Measurements from ENCODE around the gene PCDH7. TPM values are rescaled to one million over a fixed set of nuclear protein-coding genes. Genes with fewer than 3 reads are reported as not detected.

Gene PCDH7
- total RNA-seq, 1 donor from 2014 or later = 78.8 TPM

DNA sequence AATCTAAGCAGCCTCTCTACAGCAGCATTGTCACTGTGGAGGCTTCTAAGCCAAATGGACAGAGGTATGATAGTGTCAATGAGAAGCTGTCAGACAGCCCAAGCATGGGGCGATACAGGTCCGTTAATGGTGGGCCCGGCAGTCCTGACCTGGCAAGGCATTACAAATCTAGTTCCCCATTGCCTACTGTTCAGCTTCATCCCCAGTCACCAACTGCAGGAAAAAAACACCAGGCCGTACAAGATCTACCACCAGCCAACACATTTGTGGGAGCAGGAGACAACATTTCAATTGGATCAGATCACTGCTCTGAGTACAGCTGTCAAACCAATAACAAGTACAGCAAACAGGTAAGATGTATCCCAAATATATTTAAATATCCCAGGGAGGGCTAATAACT is 4.1 kb downstream of the PCDH7 start:
- no peaks in the 10 kb centered on the region for H3K27me3 Mint-ChIP-seq (ENCODE audit: low read depth)
- H3K27ac Mint-ChIP-seq = peak overlapping the region; percentile 37
- DNase-seq (ENCODE audit: low spot score in 2 of 2, unreplicated experiment in 2 of 2) = no peak
- H3K4me1 Mint-ChIP-seq = peaks cover 48% of the 10 kb centered on the region
- no peak for TF ChIP-seq CTCF (IDR thresholded peaks at IDR 0.05; ENCODE audit: unreplicated experiment)
- H3K36me3 Mint-ChIP-seq = no peaks in the 10 kb centered on the region
- H3K4me3 Mint-ChIP-seq = peak overlapping the region; percentile 75
- H3K9me3 Mint-ChIP-seq = no peaks in the 10 kb centered on the region

DNA sequence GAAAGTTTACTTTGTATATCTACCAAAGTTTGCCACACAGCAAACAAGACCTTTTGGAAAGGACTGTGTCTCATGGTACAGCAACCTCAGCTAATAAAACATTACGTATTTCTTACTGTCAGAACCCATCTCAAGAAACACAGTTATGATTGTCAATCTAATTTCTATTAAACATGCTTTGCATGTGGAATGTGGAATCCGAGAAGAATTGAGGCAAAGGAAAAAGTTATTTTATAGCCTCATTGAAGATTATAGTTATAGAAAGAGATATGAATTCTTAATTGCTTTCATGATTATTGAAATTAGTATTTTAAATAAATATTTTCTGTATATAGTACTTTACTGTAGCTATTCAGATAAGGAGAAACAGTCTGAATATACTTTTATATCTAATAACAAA is 5.4 kb downstream of the PCDH7 start:
- no peaks in the 10 kb centered on the region for H3K36me3 Mint-ChIP-seq
- DNase-seq (ENCODE audit: low spot score in 2 of 2, unreplicated experiment in 2 of 2) = no peak
- no peaks in the 10 kb centered on the region for H3K9me3 Mint-ChIP-seq
- peaks cover 52% of the 10 kb centered on the region for H3K4me1 Mint-ChIP-seq
- H3K27me3 Mint-ChIP-seq (ENCODE audit: low read depth) = no peaks in the 10 kb centered on the region
- TF ChIP-seq CTCF (IDR thresholded peaks at IDR 0.05; ENCODE audit: unreplicated experiment) = no peak
- no peak overlapping the region for H3K27ac Mint-ChIP-seq
- H3K4me3 Mint-ChIP-seq = peak overlapping the region; percentile 75

DNA sequence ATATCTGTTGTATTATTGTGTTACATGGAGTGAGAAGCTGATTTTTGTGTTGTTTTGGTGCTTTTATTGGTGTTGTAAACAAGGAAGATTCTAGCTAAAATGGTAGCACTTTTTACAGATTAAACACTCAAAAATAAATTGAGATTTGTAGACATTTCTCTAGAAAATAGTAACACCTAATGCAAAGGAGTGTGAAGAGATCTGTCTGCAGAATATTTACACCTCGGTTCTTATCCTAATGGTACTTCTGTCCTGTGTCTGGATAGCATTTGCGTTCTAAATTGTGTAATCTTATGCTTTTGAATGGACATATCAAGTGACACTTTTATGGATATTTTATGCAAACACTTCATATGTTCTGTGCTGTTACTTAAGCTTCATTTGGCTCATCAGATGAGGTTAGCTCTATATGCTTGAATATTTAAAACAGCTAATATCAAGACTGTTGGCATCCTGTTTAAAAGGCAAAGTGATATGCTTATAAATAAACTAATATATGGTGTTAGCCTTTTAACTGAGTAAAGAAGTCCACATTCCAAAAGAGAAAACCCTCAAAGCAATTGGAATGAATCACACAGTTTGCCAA is 6.0 kb downstream of the PCDH7 start:
- H3K4me3 Mint-ChIP-seq = peak overlapping the region; percentile 51
- no peak for DNase-seq (ENCODE audit: low spot score in 2 of 2, unreplicated experiment in 2 of 2)
- H3K4me1 Mint-ChIP-seq = peaks cover 52% of the 10 kb centered on the region
- H3K27me3 Mint-ChIP-seq (ENCODE audit: low read depth) = no peaks in the 10 kb centered on the region
- H3K9me3 Mint-ChIP-seq = no peaks in the 10 kb centered on the region
- peak overlapping the region; percentile 8 for H3K27ac Mint-ChIP-seq
- no peak for TF ChIP-seq CTCF (IDR thresholded peaks at IDR 0.05; ENCODE audit: unreplicated experiment)
- H3K36me3 Mint-ChIP-seq = no peaks in the 10 kb centered on the region

DNA sequence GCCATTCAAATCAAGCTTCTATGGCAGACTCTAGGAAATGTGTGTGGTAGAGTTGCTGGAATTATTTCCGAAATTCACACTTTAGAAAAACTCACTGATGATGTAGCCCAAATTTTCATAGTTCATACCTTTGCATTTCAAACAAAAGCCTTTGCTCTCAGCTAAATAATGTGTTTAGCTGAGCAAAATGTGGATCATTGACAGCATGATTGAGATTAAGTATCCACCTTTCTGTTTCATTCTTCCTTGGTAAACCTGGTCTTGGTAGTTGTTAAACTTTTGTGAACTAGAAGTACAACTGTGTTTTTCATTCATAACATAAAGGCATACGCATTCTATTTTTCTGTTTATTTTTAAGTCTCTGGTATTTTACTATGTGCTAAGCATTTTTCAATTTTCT is 7.2 kb downstream of the PCDH7 start:
- no peak for DNase-seq (ENCODE audit: low spot score in 2 of 2, unreplicated experiment in 2 of 2)
- no peaks in the 10 kb centered on the region for H3K27me3 Mint-ChIP-seq (ENCODE audit: low read depth)
- no peak for TF ChIP-seq CTCF (IDR thresholded peaks at IDR 0.05; ENCODE audit: unreplicated experiment)
- H3K9me3 Mint-ChIP-seq = no peaks in the 10 kb centered on the region
- H3K36me3 Mint-ChIP-seq = no peaks in the 10 kb centered on the region
- peak overlapping the region; percentile 35 for H3K4me3 Mint-ChIP-seq
- H3K27ac Mint-ChIP-seq = peak overlapping the region; percentile 66
- H3K4me1 Mint-ChIP-seq = peaks cover 52% of the 10 kb centered on the region

- no peak for TF ChIP-seq CTCF (IDR thresholded peaks at IDR 0.05; ENCODE audit: unreplicated experiment)
- Mint-ChIP-seq H3K4me3 (no peak overlapping the region), H3K4me1 (peaks cover 49% of the 10 kb centered on the region), H3K27me3 (ENCODE audit: low read depth) (no peaks in the 10 kb centered on the region), H3K27ac (no peak overlapping the region), H3K36me3 (no peaks in the 10 kb centered on the region), H3K9me3 (no peaks in the 10 kb centered on the region)
- DNase-seq (ENCODE audit: low spot score in 2 of 2, unreplicated experiment in 2 of 2) = no peak
Observed at GRCh38 chr4:30728311-30728710, 8.1 kb downstream of the PCDH7 start.

- Mint-ChIP-seq H3K36me3 (peaks cover 4% of the 10 kb centered on the region), H3K27ac (peak overlapping the region; percentile 77), H3K4me3 (no peak overlapping the region), H3K9me3 (no peaks in the 10 kb centered on the region), H3K4me1 (peaks cover 49% of the 10 kb centered on the region), H3K27me3 (ENCODE audit: low read depth) (no peaks in the 10 kb centered on the region)
- DNase-seq (ENCODE audit: low spot score in 2 of 2, unreplicated experiment in 2 of 2) = no peak
- no peak for TF ChIP-seq CTCF (IDR thresholded peaks at IDR 0.05; ENCODE audit: unreplicated experiment)
Observed at GRCh38 chr4:30743897-30744296, 23.7 kb downstream of the PCDH7 start.

All from mesothelial cell of epicardium (in vitro differentiated cells).